Smooth muscle cell (in vitro differentiated cells): ENCODE results near the gene LRRC19. TPM values are rescaled to one million over a fixed set of nuclear protein-coding genes. Genes with fewer than 3 reads are reported as not detected.

Experiments
- DNase-seq: peaks from one replicate; lab custom pipeline; 2025; ENCODE audit not compliant: unreplicated experiment; lab: John Stamatoyannopoulos, UW
- H2AFZ ChIP-seq: fragments of 200-600 bp; sonication (generic); 2 replicates; pipeline ENCODE4 v1.6.0; 2016; ENCODE audit warnings: antibody characterized with exemption, low read depth, mild to moderate bottlenecking
- H3F3A ChIP-seq: fragments of 200-600 bp; sonication (generic); 2 replicates; pipeline ENCODE4 v1.6.0; 2017; ENCODE audit warnings: antibody characterized with exemption, low read depth
- H3K27ac ChIP-seq: fragments of 200-600 bp; sonication (generic); 2 replicates; pipeline ENCODE4 v1.5.1; 2016; ENCODE audit warnings: low read depth, mild to moderate bottlenecking
- H3K27me3 ChIP-seq: fragments of 200-600 bp; sonication (generic); 2 replicates; pipeline ENCODE4 v1.6.1; 2016; ENCODE audit warnings: low read depth, mild to moderate bottlenecking
- H3K36me3 ChIP-seq: fragments of 200-600 bp; sonication (generic); 2 replicates; pipeline ENCODE4 v1.5.1; 2016; ENCODE audit warnings: low read depth
- H3K4me1 ChIP-seq: fragments of 200-600 bp; sonication (generic); 2 replicates; pipeline ENCODE4 v1.5.1; 2016; ENCODE audit warnings: low read depth
- H3K4me2 ChIP-seq: fragments of 200-600 bp; sonication (generic); 2 replicates; pipeline ENCODE4 v1.6.0; 2016; ENCODE audit warnings: mild to moderate bottlenecking
- H3K4me3 ChIP-seq: fragments of 200-600 bp; sonication (generic); 2 replicates; pipeline ENCODE4 v1.5.1; 2016; ENCODE audit warnings: mild to moderate bottlenecking
- H3K79me2 ChIP-seq: fragments of 200-600 bp; sonication (generic); 2 replicates; pipeline ENCODE4 v1.6.0; 2016; ENCODE audit warnings: low read depth, mild to moderate bottlenecking
- H3K9ac ChIP-seq: fragments of 200-600 bp; sonication (generic); 2 replicates; pipeline ENCODE4 v1.6.0; 2016; ENCODE audit warnings: low read depth
- H3K9me3 ChIP-seq: fragments of 200-600 bp; sonication (generic); replicated peaks from 2 replicates; pipeline ENCODE4 v1.5.1; 2016; ENCODE audit warnings: low read depth
- H4K20me1 ChIP-seq: fragments of 200-600 bp; sonication (generic); 2 replicates; pipeline ENCODE4 v1.6.0; 2016; ENCODE audit warnings: low read depth
- CTCF ChIP-seq: fragments of 200-600 bp; sonication (generic); IDR thresholded peaks from 2 replicates; pipeline ENCODE4 v1.5.1; 2017; ENCODE audit warnings: borderline replicate concordance, mild to moderate bottlenecking, antibody characterized with exemption; ENCODE audit not compliant: insufficient read depth, poor library complexity, severe bottlenecking
- WGBS: methylation state at CpG from one replicate; pipeline ENCODE4 v1.1.7; 2016; ENCODE audit warnings: low lambda C conversion rate; 5-methylcytosine and 5-hydroxymethylcytosine counted together
- polyA plus RNA-seq: library from polyadenylated mRNA; unstranded; fragments of >200 nt; fragmentation: Nextera tagmentation; extraction: Ambion mirVana; gene quantifications from 2 replicates; pipeline ENCODE4 v1.2.1, GENCODE V29; 2016
- total RNA-seq: library from RNA; depleted of rRNA; stranded (reverse); fragments of >200 nt; gene quantifications from 2 replicates; pipeline ENCODE4 v1.2.3, GENCODE V29; 2014

Gene LRRC19
- total and polyA plus RNA-seq, 2 experiments from 2014 or later: 0.26 TPM; not detected in 1

GRCh38 chr9:26974927-26975326, 30.5 kb downstream of the LRRC19 start:
- peak overlapping the region; percentile 41 for H2AFZ ChIP-seq
- H4K20me1 ChIP-seq: no peaks in the 10 kb centered on the region
- H3K4me1 ChIP-seq: peaks cover 25% of the 10 kb centered on the region
- DNase-seq: no peak
- H3K4me2 ChIP-seq: peak overlapping the region; percentile 89
- H3F3A ChIP-seq: no peaks in the 10 kb centered on the region
- no peaks in the 10 kb centered on the region for H3K9me3 ChIP-seq
- H3K9ac ChIP-seq: peak overlapping the region; percentile 79
- H3K27ac ChIP-seq: peak overlapping the region; percentile 93
- H3K36me3 ChIP-seq: peaks cover 5% of the 10 kb centered on the region
- TF ChIP-seq CTCF: no peak
- no peaks in the 10 kb centered on the region for H3K27me3 ChIP-seq
- WGBS: 50% methylated on average over 4 of the region's 4 CpGs
- peak overlapping the region; percentile 56 for H3K4me3 ChIP-seq
- no peaks in the 10 kb centered on the region for H3K79me2 ChIP-seq

GRCh38 chr9:26973989-26974388, 31.5 kb downstream of the LRRC19 start:
- H3K9me3 ChIP-seq: no peaks in the 10 kb centered on the region
- 90% methylated on average over 5 of the region's 5 CpGs for WGBS
- peaks cover 3% of the 10 kb centered on the region for H3K79me2 ChIP-seq
- no peaks in the 10 kb centered on the region for H3K27me3 ChIP-seq
- peaks cover 25% of the 10 kb centered on the region for H3K4me1 ChIP-seq
- DNase-seq: no peak
- no peaks in the 10 kb centered on the region for H3F3A ChIP-seq
- no peak for TF ChIP-seq CTCF
- peaks cover 5% of the 10 kb centered on the region for H3K36me3 ChIP-seq
- no peak overlapping the region for H3K4me3 ChIP-seq
- no peaks in the 10 kb centered on the region for H4K20me1 ChIP-seq
- H3K4me2 ChIP-seq: no peak overlapping the region
- no peak overlapping the region for H3K9ac ChIP-seq
- no peak overlapping the region for H3K27ac ChIP-seq
- no peak overlapping the region for H2AFZ ChIP-seq

GRCh38 chr9:26971721-26972120, 33.8 kb downstream of the LRRC19 start:
- Histone ChIP-seq H3K9ac (no peak overlapping the region), H2AFZ (no peak overlapping the region), H3K27ac (no peak overlapping the region), H3K4me2 (no peak overlapping the region), H3K4me1 (peaks cover 17% of the 10 kb centered on the region), H3F3A (no peaks in the 10 kb centered on the region), H3K36me3 (no peaks in the 10 kb centered on the region), H3K9me3 (no peaks in the 10 kb centered on the region), H4K20me1 (no peaks in the 10 kb centered on the region), H3K4me3 (no peak overlapping the region), H3K27me3 (no peaks in the 10 kb centered on the region), H3K79me2 (peaks cover 8% of the 10 kb centered on the region)
- no peak for DNase-seq
- WGBS: 96% methylated on average over 1 of the region's 1 CpG
- TF ChIP-seq CTCF: no peak

- DNase-seq: no peak
- Histone ChIP-seq H3K79me2 (peaks cover 12% of the 10 kb centered on the region), H4K20me1 (no peaks in the 10 kb centered on the region), H3K36me3 (no peaks in the 10 kb centered on the region), H3K27me3 (no peaks in the 10 kb centered on the region), H3K4me1 (peaks cover 14% of the 10 kb centered on the region), H3K9me3 (no peaks in the 10 kb centered on the region), H3K4me2 (peak overlapping the region; percentile 85), H3K27ac (peak overlapping the region; percentile 85), H3K9ac (peak overlapping the region; percentile 87), H3K4me3 (peak overlapping the region; percentile 59), H3F3A (peaks cover 4% of the 10 kb centered on the region), H2AFZ (peak overlapping the region; percentile 84)
- no peak for TF ChIP-seq CTCF
- 41% methylated on average over 6 of the region's 6 CpGs for WGBS
Observed at GRCh38 chr9:26956860-26957233, 48.6 kb downstream of the LRRC19 start.
